CD14-positive monocyte (primary cell): ENCODE measurements around the gene PCDHA4. TPM values are rescaled to one million over a fixed set of nuclear protein-coding genes. Genes with fewer than 3 reads are reported as not detected.

ENCODE experiments used
- DNase-seq, 3 donors: peaks; one replicate each; pipeline ENCODE4 v3.0.0-alpha.2; 2011 to 2022
- H2AFZ ChIP-seq: 2 replicates; pipeline ENCODE4 v1.6.0; 2012; ENCODE audit warnings: mild to moderate bottlenecking, low read depth, low read length, inconsistent platforms; ENCODE audit not compliant: insufficient read depth, poor library complexity, severe bottlenecking
- H3K27ac ChIP-seq, 2 donors: 1 replicate in 1 of 2; 2 replicates in 1 of 2; pipeline ENCODE4 v1.5.1; 2012 to 2013; ENCODE audit warnings: low read length in 2 of 2, control low read depth in 1 of 2, inconsistent platforms in 1 of 2, low read depth in 1 of 2, mild to moderate bottlenecking in 1 of 2
- H3K27me3 ChIP-seq, 2 donors: one replicate each; pipeline versions ENCODE4 v1.6.0 to v1.6.1; 2011 to 2013; ENCODE audit warnings: low read length in 2 of 2; ENCODE audit not compliant: control insufficient read depth in 2 of 2, insufficient read depth in 2 of 2
- H3K36me3 ChIP-seq, 2 donors: replicated peaks in 1 of 2; 1 replicate in 1 of 2; 2 replicates in 1 of 2; pipeline versions ENCODE4 v1.5.1 to v1.6.1; 2012 to 2013; ENCODE audit warnings: low read length in 2 of 2, control low read depth in 1 of 2, inconsistent platforms in 1 of 2, mild to moderate bottlenecking in 1 of 2; ENCODE audit not compliant: insufficient read depth in 2 of 2, control insufficient read depth in 1 of 2
- H3K4me1 ChIP-seq, 2 donors: 1 replicate in 1 of 2; 2 replicates in 1 of 2; pipeline versions ENCODE4 v1.5.1 to v1.6.1; 2012 to 2013; ENCODE audit warnings: low read length in 2 of 2, control low read depth in 1 of 2, inconsistent platforms in 1 of 2, mild to moderate bottlenecking in 1 of 2, moderate library complexity in 1 of 2; ENCODE audit not compliant: insufficient read depth in 2 of 2, control insufficient read depth in 1 of 2
- H3K4me2 ChIP-seq: replicated peaks from 2 replicates; pipeline ENCODE3; 2012; ENCODE audit warnings: low read length, moderate library complexity, mild to moderate bottlenecking; ENCODE audit not compliant: poor library complexity, severe bottlenecking; ENCODE audit errors: extremely low read depth
- H3K4me3 ChIP-seq, 3 experiments: fragments of 200-600 bp in 1 of 3; sonication (generic) in 1 of 3; replicated peaks in 1 of 3; 1 replicate in 2 of 3; 2 replicates in 1 of 3; pipeline ENCODE4 v1.5.1; 2011 to 2013; ENCODE audit warnings: low read length in 3 of 3, mild to moderate bottlenecking in 3 of 3, control low read depth in 2 of 3, low read depth in 2 of 3, inconsistent platforms in 1 of 3, moderate library complexity in 1 of 3
- H3K79me2 ChIP-seq: 2 replicates; pipeline ENCODE4 v1.6.0; 2012; ENCODE audit warnings: mild to moderate bottlenecking, control low read depth, inconsistent platforms, low read length, moderate library complexity; ENCODE audit not compliant: insufficient read depth
- H3K9ac ChIP-seq: 2 replicates; pipeline ENCODE4 v1.6.0; 2017; ENCODE audit warnings: low read length, mild to moderate bottlenecking; ENCODE audit not compliant: insufficient read depth, poor library complexity, severe bottlenecking
- H3K9me3 ChIP-seq, 2 donors: replicated peaks in 1 of 2; 1 replicate in 1 of 2; 2 replicates in 1 of 2; pipeline versions ENCODE4 v1.5.1 to v1.6.1; 2012 to 2013; ENCODE audit warnings: low read length in 2 of 2, control low read depth in 1 of 2; ENCODE audit not compliant: control insufficient read depth in 1 of 2, insufficient read depth in 1 of 2
- H4K20me1 ChIP-seq: 2 replicates; pipeline ENCODE4 v1.6.0; 2012; ENCODE audit warnings: mild to moderate bottlenecking, low read length, control low read depth, moderate library complexity; ENCODE audit not compliant: insufficient read depth
- H3K27ac Mint-ChIP-seq, 7 donors: one replicate each; pipeline ENCODE4 v1.8.0; 2020; ENCODE audit warnings: mild to moderate bottlenecking in 7 of 7, mixed read lengths in 7 of 7, moderate library complexity in 6 of 7, inconsistent platforms in 2 of 7
- H3K27me3 Mint-ChIP-seq, 3 donors: one replicate each; pipeline ENCODE4 v1.8.0; 2021 to 2022; ENCODE audit warnings: low read depth in 3 of 3, mild to moderate bottlenecking in 3 of 3, mixed read lengths in 3 of 3, moderate library complexity in 3 of 3, inconsistent platforms in 1 of 3
- H3K36me3 Mint-ChIP-seq, 2 donors: one replicate each; pipeline ENCODE4 v1.8.0; 2020; ENCODE audit warnings: mixed read lengths in 2 of 2, inconsistent platforms in 1 of 2, mild to moderate bottlenecking in 1 of 2
- H3K4me1 Mint-ChIP-seq: one replicate; pipeline ENCODE4 v1.8.0; 2020; ENCODE audit warnings: mild to moderate bottlenecking, mixed read lengths
- H3K4me3 Mint-ChIP-seq, 2 donors: one replicate each; pipeline ENCODE4 v1.8.0; 2020; ENCODE audit warnings: mild to moderate bottlenecking in 2 of 2, mixed read lengths in 2 of 2, moderate library complexity in 1 of 2
- H3K9me3 Mint-ChIP-seq, 7 donors: one replicate each; pipeline ENCODE4 v1.8.0; 2020 to 2022; ENCODE audit warnings: mixed read lengths in 7 of 7, mild to moderate bottlenecking in 6 of 7, moderate library complexity in 6 of 7, inconsistent platforms in 2 of 7
- WGBS: methylation state at CpG from one replicate; pipeline ENCODE4 v1.1.5; 2013; ENCODE audit warnings: missing lambda C conversion rate; ENCODE audit not compliant: insufficient coverage; 5-methylcytosine and 5-hydroxymethylcytosine counted together
- intact Hi-C, 2 donors: fragments of 100-400 bp; cut with micrococcal nuclease; formaldehyde crosslinking; loops; one replicate each; pipeline versions ENCODE4 v1.15.0 to v1.15.1; 2023
- polyA plus RNA-seq, 3 donors: library from polyadenylated mRNA; depleted of rRNA in 1 of 3; unstranded in 2 of 3; stranded (reverse) in 1 of 3; fragments of 300-500 nt in 2 of 3; fragments of >200 nt in 1 of 3; fragmentation: Illumina TruSeq in 2 of 3; gene quantifications; 1 replicate in 2 of 3; 2 replicates in 1 of 3; pipeline ENCODE4 v1.2.3, GENCODE V29; 2012 to 2021
- TF ChIP-seq, protein P1 (sequence below): fragments of 200-600 bp; IDR thresholded peaks from one replicate; pipeline ENCODE4 v1.8.0; 2022; ENCODE audit warnings: antibody characterized with exemption, mild to moderate bottlenecking

PCDHA4 gene
- polyA plus RNA-seq, 3 donors = not detected

DNA sequence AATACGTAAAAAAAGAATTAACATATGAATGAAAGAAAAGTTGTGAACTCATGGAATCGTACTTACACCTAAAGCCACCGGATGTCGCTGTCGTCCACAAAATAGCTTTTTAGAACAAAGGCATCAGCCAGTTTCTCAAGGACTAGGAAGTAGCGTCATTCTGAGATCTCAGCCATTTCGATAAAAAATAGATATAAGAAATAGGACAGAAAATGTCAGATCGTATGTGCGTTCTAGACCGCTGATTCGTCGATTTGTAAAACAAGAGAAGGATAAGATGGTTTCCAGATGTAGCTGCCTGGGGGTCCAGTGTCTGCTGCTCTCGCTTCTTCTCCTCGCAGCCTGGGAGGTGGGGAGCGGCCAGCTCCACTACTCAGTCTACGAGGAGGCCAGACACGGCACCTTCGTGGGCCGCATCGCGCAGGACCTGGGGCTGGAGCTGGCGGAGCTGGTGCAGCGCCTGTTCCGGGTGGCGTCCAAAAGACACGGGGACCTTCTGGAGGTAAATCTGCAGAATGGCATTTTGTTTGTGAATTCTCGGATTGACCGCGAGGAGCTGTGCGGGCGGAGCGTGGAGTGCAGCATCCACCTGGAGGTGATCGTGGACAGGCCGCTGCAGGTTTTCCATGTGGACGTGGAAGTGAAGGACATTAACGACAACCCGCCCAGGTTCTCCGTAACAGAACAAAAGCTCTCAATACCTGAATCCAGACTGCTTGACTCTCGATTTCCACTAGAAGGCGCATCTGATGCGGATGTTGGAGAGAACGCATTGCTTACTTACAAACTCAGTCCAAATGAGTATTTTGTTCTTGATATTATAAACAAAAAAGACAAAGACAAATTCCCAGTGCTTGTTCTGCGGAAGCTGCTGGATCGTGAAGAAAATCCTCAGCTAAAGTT is 49.2 kb downstream of the PCDHA4 start, which contains the start of gene PCDHA10:
Gene PCDHA10, plus strand, starts transcription at position 126 of the 903 bp plus-strand sequence. Its CDS starts 152 bp downstream, at position 278.
- Mint-ChIP-seq H3K36me3 (no peaks in the 10 kb centered on the region), H3K4me3 (peak within 1 kb of the TSS in 1 of 2 donors; percentile 32), H3K27me3 (peaks cover 5 to 12% (median 10%) of the 10 kb centered on the region in 3 donors), H3K4me1 (no peaks in the 10 kb centered on the region), H3K27ac (no peak within 1 kb of the TSS), H3K9me3 (peaks cover 18 to 51% (median 41%) of the 10 kb centered on the region in 7 donors)
- Histone ChIP-seq H4K20me1 (no peaks in the 10 kb centered on the region), H3K4me2 (no peak within 1 kb of the TSS), H3K27me3 (peaks cover 0 to 13% of the 10 kb centered on the region in 2 donors), H3K9me3 (peaks cover 37 to 45% of the 10 kb centered on the region in 2 donors), H3K9ac (no peak within 1 kb of the TSS), H3K27ac (no peak within 1 kb of the TSS), H3K36me3 (no peaks in the 10 kb centered on the region), H2AFZ (no peak within 1 kb of the TSS), H3K79me2 (no peaks in the 10 kb centered on the region), H3K4me1 (no peaks in the 10 kb centered on the region), H3K4me3 (no peak within 1 kb of the TSS)
- TF ChIP-seq, protein P1, sequence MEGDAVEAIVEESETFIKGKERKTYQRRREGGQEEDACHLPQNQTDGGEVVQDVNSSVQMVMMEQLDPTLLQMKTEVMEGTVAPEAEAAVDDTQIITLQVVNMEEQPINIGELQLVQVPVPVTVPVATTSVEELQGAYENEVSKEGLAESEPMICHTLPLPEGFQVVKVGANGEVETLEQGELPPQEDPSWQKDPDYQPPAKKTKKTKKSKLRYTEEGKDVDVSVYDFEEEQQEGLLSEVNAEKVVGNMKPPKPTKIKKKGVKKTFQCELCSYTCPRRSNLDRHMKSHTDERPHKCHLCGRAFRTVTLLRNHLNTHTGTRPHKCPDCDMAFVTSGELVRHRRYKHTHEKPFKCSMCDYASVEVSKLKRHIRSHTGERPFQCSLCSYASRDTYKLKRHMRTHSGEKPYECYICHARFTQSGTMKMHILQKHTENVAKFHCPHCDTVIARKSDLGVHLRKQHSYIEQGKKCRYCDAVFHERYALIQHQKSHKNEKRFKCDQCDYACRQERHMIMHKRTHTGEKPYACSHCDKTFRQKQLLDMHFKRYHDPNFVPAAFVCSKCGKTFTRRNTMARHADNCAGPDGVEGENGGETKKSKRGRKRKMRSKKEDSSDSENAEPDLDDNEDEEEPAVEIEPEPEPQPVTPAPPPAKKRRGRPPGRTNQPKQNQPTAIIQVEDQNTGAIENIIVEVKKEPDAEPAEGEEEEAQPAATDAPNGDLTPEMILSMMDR = no peak
- intact Hi-C loops = no loop called here
- DNase-seq = no peak
- 23% methylated on average over 17 of the region's 44 CpGs for WGBS

DNA sequence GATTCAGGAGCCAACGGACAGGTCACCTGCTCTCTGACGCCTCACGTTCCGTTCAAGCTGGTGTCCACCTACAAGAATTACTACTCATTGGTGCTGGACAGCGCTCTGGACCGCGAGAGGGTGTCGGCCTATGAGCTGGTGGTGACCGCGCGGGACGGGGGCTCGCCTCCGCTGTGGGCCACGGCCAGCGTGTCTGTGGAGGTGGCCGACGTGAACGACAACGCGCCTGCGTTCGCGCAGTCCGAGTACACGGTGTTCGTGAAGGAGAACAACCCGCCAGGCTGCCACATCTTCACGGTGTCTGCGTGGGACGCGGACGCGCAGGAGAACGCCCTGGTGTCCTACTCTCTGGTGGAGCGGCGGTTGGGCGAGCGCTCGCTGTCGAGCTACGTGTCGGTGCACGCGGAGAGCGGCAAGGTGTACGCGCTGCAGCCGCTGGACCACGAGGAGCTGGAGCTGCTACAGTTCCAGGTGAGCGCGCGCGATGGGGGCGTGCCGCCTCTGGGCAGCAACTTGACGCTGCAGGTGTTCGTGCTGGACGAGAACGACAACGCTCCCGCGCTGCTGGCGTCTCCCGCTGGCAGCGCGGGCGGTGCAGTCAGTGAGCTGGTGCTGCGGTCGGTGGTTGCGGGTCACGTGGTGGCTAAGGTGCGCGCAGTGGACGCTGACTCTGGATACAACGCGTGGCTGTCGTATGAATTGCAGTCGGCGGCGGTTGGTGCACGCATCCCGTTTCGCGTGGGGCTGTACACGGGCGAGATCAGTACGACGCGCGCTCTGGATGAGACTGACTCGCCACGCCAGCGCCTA is 50.5 kb downstream of the PCDHA4 start:
- H3K36me3 ChIP-seq = no peaks in the 10 kb centered on the region
- DNase-seq = no peak
- H3K4me3 Mint-ChIP-seq = no peak overlapping the region
- no peaks in the 10 kb centered on the region for H3K79me2 ChIP-seq
- H3K27ac Mint-ChIP-seq = peak overlapping the region in 1 of 7 donors; percentile 28
- H4K20me1 ChIP-seq = no peaks in the 10 kb centered on the region
- peaks cover 0 to 13% of the 10 kb centered on the region in 2 donors for H3K27me3 ChIP-seq
- intact Hi-C loops = no loop called here
- no peak overlapping the region for H3K27ac ChIP-seq
- H3K4me1 ChIP-seq = no peaks in the 10 kb centered on the region
- H3K4me3 ChIP-seq = no peak overlapping the region
- no peak overlapping the region for H3K4me2 ChIP-seq
- H3K9ac ChIP-seq = no peak overlapping the region
- H3K9me3 ChIP-seq = peaks cover 49 to 58% of the 10 kb centered on the region in 2 donors
- H3K4me1 Mint-ChIP-seq = no peaks in the 10 kb centered on the region
- no peaks in the 10 kb centered on the region for H3K36me3 Mint-ChIP-seq
- WGBS = 55% methylated on average over 84 of the region's 94 CpGs
- H2AFZ ChIP-seq = no peak overlapping the region
- H3K9me3 Mint-ChIP-seq = peaks cover 28 to 61% (median 52%) of the 10 kb centered on the region in 7 donors
- peaks cover 5 to 12% (median 10%) of the 10 kb centered on the region in 3 donors for H3K27me3 Mint-ChIP-seq
- TF ChIP-seq, protein P1 = no peak
